ENCODE results near the gene PAFAH1B1. TPM values are rescaled to one million over a fixed set of nuclear protein-coding genes. Genes with fewer than 3 reads are reported as not detected.
"Not testable (repeated sequence)": the region's sequence is repeated elsewhere in the genome, so short reads cannot be mapped to it uniquely, and the experiment has no call there.

Gene PAFAH1B1
- polyA plus RNA-seq, 1 donor (not counting 4 experiments of a cell fraction or from before 2014, with no cell fraction given), result 119 TPM

- TF ChIP-seq EZH2 (IDR thresholded peaks at IDR 0.05; ENCODE audit: low read length), result no peak
- TF ChIP-seq CTCF (optimal IDR thresholded peaks at IDR 0.05 in 1 of 3, IDR thresholded peaks at IDR 0.05 in 1 of 3, conservative IDR thresholded peaks at IDR 0.05 in 1 of 3; ENCODE audit: extremely low read depth in 1 of 3, insufficient read depth in 2 of 3, low read length in 3 of 3), result no peak
These were observed 27.8 kb downstream of the PAFAH1B1 start for GRCh38 chr17:2621241-2621640.

GRCh38 chr17:2621951-2622405 lies 28.5 kb downstream of the PAFAH1B1 start:
- FAIRE-seq; H3K27ac ChIP-seq (ENCODE audit: control insufficient read depth, insufficient read depth, low read length); H3K9ac ChIP-seq (ENCODE audit: control insufficient read depth, extremely low read depth, insufficient read depth, low read length); H3K9me3 ChIP-seq (ENCODE audit: control insufficient read depth, low read depth, low read length); H3K9me1 ChIP-seq (ENCODE audit: control insufficient read depth, extremely low read depth, insufficient read depth, low read length); H3K27me3 ChIP-seq (ENCODE audit: control insufficient read depth, extremely low read depth, insufficient read depth, low read length); H2AFZ ChIP-seq (ENCODE audit: control insufficient read depth, low read length); H3K4me3 ChIP-seq (ENCODE audit: control insufficient read depth in 2 of 3, extremely low read depth in 1 of 3, insufficient read depth in 2 of 3, low read depth in 1 of 3, low read length in 3 of 3); H3K36me3 ChIP-seq (ENCODE audit: control insufficient read depth in 2 of 2, extremely low read depth in 1 of 2, insufficient read depth in 2 of 2, low read length in 2 of 2); H3K4me1 ChIP-seq (ENCODE audit: control insufficient read depth, extremely low read depth, insufficient read depth, low read length); H3K4me2 ChIP-seq (ENCODE audit: control insufficient read depth, extremely low read depth, insufficient read depth, low read depth, low read length); DNase-seq (ENCODE audit: low read depth, low spot score): not testable (repeated sequence)
- dilution Hi-C loops (cut with MboI; ENCODE audit: extremely low pct_ligation_motif_present, low sequenced_read_pairs), result loop anchor here (25.0 kb wide), 1 partner anchor 135 kb away; no protein-coding TSS in a partner anchor
- peaks cover 28% of the 10 kb centered on the region for H4K20me1 ChIP-seq (ENCODE audit: control insufficient read depth, extremely low read depth, insufficient read depth, low read length)
- H3K79me2 ChIP-seq (ENCODE audit: control insufficient read depth, insufficient read depth, low read length), result peaks cover 99% of the 10 kb centered on the region

More at GRCh38 chr17:2621241-2621640, 27.8 kb downstream of the PAFAH1B1 start:
- DNase-seq (ENCODE audit: low read depth, low spot score), result no peak
- Histone ChIP-seq H3K36me3 (ENCODE audit: control insufficient read depth in 2 of 2, extremely low read depth in 1 of 2, insufficient read depth in 2 of 2, low read length in 2 of 2) (peaks cover 4 to 9% of the 10 kb centered on the region in 2 experiments), H4K20me1 (ENCODE audit: control insufficient read depth, extremely low read depth, insufficient read depth, low read length) (peaks cover 28% of the 10 kb centered on the region), H3K9me3 (ENCODE audit: control insufficient read depth, low read depth, low read length) (no peaks in the 10 kb centered on the region), H3K27ac (ENCODE audit: control insufficient read depth, insufficient read depth, low read length) (no peak overlapping the region), H3K9me1 (ENCODE audit: control insufficient read depth, extremely low read depth, insufficient read depth, low read length) (no peaks in the 10 kb centered on the region), H3K4me2 (ENCODE audit: control insufficient read depth, extremely low read depth, insufficient read depth, low read depth, low read length) (no peak overlapping the region), H3K9ac (ENCODE audit: control insufficient read depth, extremely low read depth, insufficient read depth, low read length) (no peak overlapping the region), H3K4me3 (ENCODE audit: control insufficient read depth in 2 of 3, extremely low read depth in 1 of 3, insufficient read depth in 2 of 3, low read depth in 1 of 3, low read length in 3 of 3) (no peak overlapping the region), H3K79me2 (ENCODE audit: control insufficient read depth, insufficient read depth, low read length) (peaks cover 99% of the 10 kb centered on the region), H3K4me1 (ENCODE audit: control insufficient read depth, extremely low read depth, insufficient read depth, low read length) (no peaks in the 10 kb centered on the region), H2AFZ (ENCODE audit: control insufficient read depth, low read length) (no peak overlapping the region), H3K27me3 (ENCODE audit: control insufficient read depth, extremely low read depth, insufficient read depth, low read length) (no peaks in the 10 kb centered on the region)
- no peak for FAIRE-seq
- dilution Hi-C loops (cut with MboI; ENCODE audit: extremely low pct_ligation_motif_present, low sequenced_read_pairs), result loop anchor here (25.0 kb wide), 1 partner anchor 134 kb away; no protein-coding TSS in a partner anchor

GRCh38 chr17:2622721-2623301 lies 29.4 kb downstream of the PAFAH1B1 start:
- H3K36me3 ChIP-seq (ENCODE audit: control insufficient read depth in 2 of 2, extremely low read depth in 1 of 2, insufficient read depth in 2 of 2, low read length in 2 of 2); H3K9ac ChIP-seq (ENCODE audit: control insufficient read depth, extremely low read depth, insufficient read depth, low read length); H3K27me3 ChIP-seq (ENCODE audit: control insufficient read depth, extremely low read depth, insufficient read depth, low read length); H3K4me1 ChIP-seq (ENCODE audit: control insufficient read depth, extremely low read depth, insufficient read depth, low read length); H3K9me1 ChIP-seq (ENCODE audit: control insufficient read depth, extremely low read depth, insufficient read depth, low read length); H3K4me3 ChIP-seq (ENCODE audit: control insufficient read depth in 2 of 3, extremely low read depth in 1 of 3, insufficient read depth in 2 of 3, low read depth in 1 of 3, low read length in 3 of 3); H3K27ac ChIP-seq (ENCODE audit: control insufficient read depth, insufficient read depth, low read length); DNase-seq (ENCODE audit: low read depth, low spot score); H3K9me3 ChIP-seq (ENCODE audit: control insufficient read depth, low read depth, low read length); H3K4me2 ChIP-seq (ENCODE audit: control insufficient read depth, extremely low read depth, insufficient read depth, low read depth, low read length); FAIRE-seq; H2AFZ ChIP-seq (ENCODE audit: control insufficient read depth, low read length): not testable (repeated sequence)
- peaks cover 99% of the 10 kb centered on the region for H3K79me2 ChIP-seq (ENCODE audit: control insufficient read depth, insufficient read depth, low read length)
- H4K20me1 ChIP-seq (ENCODE audit: control insufficient read depth, extremely low read depth, insufficient read depth, low read length), result peaks cover 27% of the 10 kb centered on the region
- dilution Hi-C loops (cut with MboI; ENCODE audit: extremely low pct_ligation_motif_present, low sequenced_read_pairs), result loop anchor here (25.0 kb wide), 1 partner anchor 136 kb away; no protein-coding TSS in a partner anchor
